Caki2 (cell line): Measurements from ENCODE around the gene NAV2. TPM values are rescaled to one million over a fixed set of nuclear protein-coding genes. Genes with fewer than 3 reads are reported as not detected.

Experiments used
- DNase-seq: peaks from one replicate; pipeline ENCODE4 v3.0.0-alpha.2; 2015; ENCODE audit warnings: low read depth
- in situ Hi-C: cut with HindIII; loops from 2 replicates; pipeline ENCODE4 v1.10.0; 2016; ENCODE audit warnings: low sequenced_read_pairs, low pct_unique_long_range_greater_than_20kb, mixed read lengths
- total RNA-seq: library from RNA; depleted of rRNA; stranded (reverse); fragments of >200 nt; shearing (Covaris generic); gene quantifications from 2 replicates; pipeline ENCODE4 v1.2.3, GENCODE V29; 2014; ENCODE audit warnings: low replicate concordance

NAV2 gene
- total RNA-seq, 1 experiment from 2014 or later, result 6.9 TPM

GRCh38 chr11:20097319-20098221 is 384.9 kb downstream of the NAV2 start:
- DNase-seq, result no peak
- in situ Hi-C loops, result no loop called here

- DNase-seq, result no peak
- in situ Hi-C loops, result no loop called here
Measured at GRCh38 chr11:20099527-20099926, 386.9 kb downstream of the NAV2 start.

GRCh38 chr11:20102397-20102796 is 389.8 kb downstream of the NAV2 start:
- DNase-seq, result no peak
- in situ Hi-C loops, result no loop called here

- in situ Hi-C loops, result no loop called here
- no peak for DNase-seq
Measured at GRCh38 chr11:20103281-20103680, 390.6 kb downstream of the NAV2 start.

GRCh38 chr11:20105427-20105826 is 392.8 kb downstream of the NAV2 start:
- in situ Hi-C loops, result no loop called here
- DNase-seq, result no peak

- no peak for DNase-seq
- in situ Hi-C loops, result no loop called here
Measured at GRCh38 chr11:20109731-20110445, 397.3 kb downstream of the NAV2 start.

GRCh38 chr11:20110908-20111669 is 398.5 kb downstream of the NAV2 start:
- DNase-seq, result peak; percentile 82
- in situ Hi-C loops, result no loop called here

- in situ Hi-C loops, result no loop called here
Measured at GRCh38 chr11:20111871-20112270, 399.2 kb downstream of the NAV2 start.

GRCh38 chr11:20112291-20113148 is 399.9 kb downstream of the NAV2 start:
- peak; percentile 94 for DNase-seq
- in situ Hi-C loops, result no loop called here

More at GRCh38 chr11:20111871-20112270, 399.2 kb downstream of the NAV2 start:
- no peak for DNase-seq

- in situ Hi-C loops, result no loop called here
- peak; percentile 54 for DNase-seq
Measured at GRCh38 chr11:20113149-20113438, 400.5 kb downstream of the NAV2 start.

- in situ Hi-C loops, result no loop called here
- DNase-seq, result no peak
Measured at GRCh38 chr11:20114588-20114987, 402.0 kb downstream of the NAV2 start.

GRCh38 chr11:20116825-20117224 is 404.2 kb downstream of the NAV2 start:
- in situ Hi-C loops, result no loop called here
- DNase-seq, result no peak

- in situ Hi-C loops, result no loop called here
- DNase-seq, result no peak
Measured at GRCh38 chr11:20117291-20117690, 404.7 kb downstream of the NAV2 start.

GRCh38 chr11:20118209-20118608 is 405.6 kb downstream of the NAV2 start:
- in situ Hi-C loops, result no loop called here
- no peak for DNase-seq

GRCh38 chr11:20119315-20119714 is 406.7 kb downstream of the NAV2 start:
- DNase-seq, result no peak
- in situ Hi-C loops, result no loop called here

- no peak for DNase-seq
- in situ Hi-C loops, result no loop called here
Measured at GRCh38 chr11:20120134-20120925, 407.7 kb downstream of the NAV2 start.

- DNase-seq, result no peak
- in situ Hi-C loops, result no loop called here
Measured at GRCh38 chr11:20122131-20122530, 409.5 kb downstream of the NAV2 start.
